Loucy (cell line): ENCODE measurements around the gene FZD4.
"Not testable (repeated sequence)": the region's sequence is repeated elsewhere in the genome, so short reads cannot be mapped to it uniquely, and the experiment has no call there.

Experiments
- H2AFZ ChIP-seq: fragments of 200-600 bp; sonication (generic); 2 replicates; pipeline ENCODE4 v1.6.0; 2016; ENCODE audit warnings: antibody characterized with exemption, mild to moderate bottlenecking, low read length, moderate library complexity
- H3F3A ChIP-seq: fragments of 200-600 bp; 2 replicates; pipeline ENCODE4 v1.6.0; 2016; ENCODE audit warnings: antibody characterized with exemption, low read depth, mild to moderate bottlenecking
- H3K27me3 ChIP-seq: fragments of 200-600 bp; sonication (generic); 2 replicates; pipeline ENCODE4 v1.6.1; 2014; ENCODE audit warnings: low read length, mild to moderate bottlenecking; ENCODE audit not compliant: insufficient read depth, poor library complexity, severe bottlenecking
- H3K36me3 ChIP-seq: fragments of 200-600 bp; sonication (generic); 2 replicates; pipeline ENCODE4 v1.6.1; 2016; ENCODE audit warnings: low read length; ENCODE audit not compliant: insufficient read depth
- H3K4me1 ChIP-seq: fragments of 200-600 bp; sonication (generic); 2 replicates; pipeline ENCODE4 v1.5.1; 2014; ENCODE audit warnings: low read length, mild to moderate bottlenecking; ENCODE audit not compliant: insufficient read depth, poor library complexity, severe bottlenecking
- H3K4me2 ChIP-seq: fragments of 200-600 bp; sonication (generic); 2 replicates; pipeline ENCODE4 v1.6.0; 2014; ENCODE audit warnings: antibody characterized with exemption, low read length, low read depth, mild to moderate bottlenecking; ENCODE audit not compliant: poor library complexity, severe bottlenecking
- H3K4me3 ChIP-seq: fragments of 200-600 bp; sonication (generic); 2 replicates; pipeline ENCODE4 v1.5.1; 2014; ENCODE audit warnings: low read length, mild to moderate bottlenecking, mixed read lengths; ENCODE audit not compliant: poor library complexity, severe bottlenecking
- H3K79me2 ChIP-seq: fragments of 200-600 bp; sonication (generic); 2 replicates; pipeline ENCODE4 v1.6.1; 2014; ENCODE audit warnings: low read length; ENCODE audit not compliant: insufficient read depth
- H3K9ac ChIP-seq: fragments of 200-600 bp; sonication (generic); 2 replicates; pipeline ENCODE4 v1.6.0; 2014; ENCODE audit warnings: mild to moderate bottlenecking, low read depth, low read length, moderate library complexity; ENCODE audit not compliant: poor library complexity, severe bottlenecking
- H3K9me2 ChIP-seq: fragments of 200-600 bp; sonication (generic); replicated peaks from 2 replicates; pipeline ENCODE4 v1.6.1; 2016; ENCODE audit warnings: low read depth, low read length, mixed read lengths
- H3K9me3 ChIP-seq: fragments of 200-600 bp; sonication (generic); 2 replicates; pipeline ENCODE4 v1.6.1; 2014; ENCODE audit warnings: mild to moderate bottlenecking, antibody characterized with exemption, low read length, low read depth; ENCODE audit not compliant: insufficient read depth
- H4K20me1 ChIP-seq: fragments of 200-600 bp; sonication (generic); 2 replicates; pipeline ENCODE4 v1.6.0; 2014; ENCODE audit warnings: antibody characterized with exemption, low read length, mild to moderate bottlenecking; ENCODE audit not compliant: insufficient read depth, poor library complexity, severe bottlenecking
- CTCF ChIP-seq: fragments of 200-600 bp; sonication (generic); conservative IDR thresholded peaks from 2 replicates; pipeline ENCODE4 v1.5.1; 2014; ENCODE audit warnings: mild to moderate bottlenecking, antibody characterized with exemption, low read length
- EZH2phosphoT487 ChIP-seq: fragments of 200-600 bp; IDR thresholded peaks from 2 replicates; pipeline ENCODE4 v1.6.1; 2018; ENCODE audit warnings: antibody characterized with exemption, mild to moderate bottlenecking, moderate library complexity, borderline replicate concordance

FZD4 gene

GRCh38 chr11:86938203-86938899 lies 16.8 kb downstream of the FZD4 start:
- no peaks in the 10 kb centered on the region for H3F3A ChIP-seq
- TF ChIP-seq CTCF (no peak), EZH2phosphoT487 (no peak)
- no peak overlapping the region for H2AFZ ChIP-seq
- no peak overlapping the region for H3K9ac ChIP-seq
- no peak overlapping the region for H3K4me2 ChIP-seq
- H3K9me3 ChIP-seq: no peaks in the 10 kb centered on the region
- peaks cover 4% of the 10 kb centered on the region for H3K4me1 ChIP-seq
- H3K36me3 ChIP-seq: no peaks in the 10 kb centered on the region
- no peak overlapping the region for H3K4me3 ChIP-seq
- no peaks in the 10 kb centered on the region for H4K20me1 ChIP-seq
- H3K79me2 ChIP-seq: no peaks in the 10 kb centered on the region
- H3K27me3 ChIP-seq: no peaks in the 10 kb centered on the region
- H3K9me2 ChIP-seq: no peaks in the 10 kb centered on the region

GRCh38 chr11:86937193-86937806 lies 17.9 kb downstream of the FZD4 start:
- not testable (repeated sequence) for H4K20me1 ChIP-seq, H3K9ac ChIP-seq, H3K4me2 ChIP-seq, H3K4me3 ChIP-seq, H3K9me3 ChIP-seq, H3K36me3 ChIP-seq, H3K4me1 ChIP-seq, H3K9me2 ChIP-seq, H2AFZ ChIP-seq, H3F3A ChIP-seq, H3K27me3 ChIP-seq, H3K79me2 ChIP-seq

GRCh38 chr11:86934926-86935579 lies 20.1 kb downstream of the FZD4 start:
- H4K20me1 ChIP-seq: no peaks in the 10 kb centered on the region
- TF ChIP-seq CTCF: no peak
- no peak for TF ChIP-seq EZH2phosphoT487
- no peaks in the 10 kb centered on the region for H3K36me3 ChIP-seq
- no peak overlapping the region for H2AFZ ChIP-seq
- no peak overlapping the region for H3K9ac ChIP-seq
- H3K27me3 ChIP-seq: no peaks in the 10 kb centered on the region
- no peak overlapping the region for H3K4me3 ChIP-seq
- no peaks in the 10 kb centered on the region for H3K79me2 ChIP-seq
- peaks cover 12% of the 10 kb centered on the region for H3K4me1 ChIP-seq
- H3K9me2 ChIP-seq: no peaks in the 10 kb centered on the region
- no peaks in the 10 kb centered on the region for H3K9me3 ChIP-seq
- H3F3A ChIP-seq: no peaks in the 10 kb centered on the region
- H3K4me2 ChIP-seq: no peak overlapping the region
